ENCODE results near the gene CLINT1. TPM values are rescaled to one million over a fixed set of nuclear protein-coding genes. Genes with fewer than 3 reads are reported as not detected.

CLINT1 gene
- total RNA-seq = 148 and 288 TPM in 2 replicates

DNA sequence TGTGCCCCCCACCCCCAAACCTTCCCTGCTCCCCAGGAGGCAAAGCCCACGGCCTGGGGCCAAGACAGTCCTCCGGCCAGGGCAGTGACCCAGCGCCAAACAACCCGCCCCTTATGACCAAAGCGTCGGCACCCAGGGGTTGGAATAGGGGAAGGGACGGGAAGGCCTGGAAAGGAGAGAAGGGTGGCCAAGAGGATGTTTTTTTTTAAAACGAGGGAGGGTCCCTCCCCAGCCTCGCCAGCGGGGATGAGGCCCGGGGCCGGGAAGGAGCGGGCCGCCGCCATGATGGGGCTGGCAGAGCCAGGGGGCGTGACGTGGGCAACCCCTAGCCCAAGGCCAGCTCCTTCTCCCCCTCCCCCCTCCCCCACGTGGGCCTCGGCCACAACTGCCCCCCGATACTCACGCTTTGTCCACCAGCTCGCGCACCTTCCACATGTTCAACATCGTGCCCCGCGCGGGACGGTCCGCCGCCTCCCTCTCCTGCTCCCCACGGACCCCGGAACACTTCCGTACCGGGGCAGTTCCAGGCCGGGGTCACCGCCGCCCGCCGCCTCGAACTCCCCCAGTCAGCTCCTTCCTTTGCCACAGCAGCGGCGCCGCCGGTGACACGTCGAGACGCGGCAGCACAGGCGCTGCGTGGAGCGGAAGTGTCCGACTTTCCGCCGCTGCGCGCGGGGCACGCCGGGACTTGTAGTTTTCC is at the start of gene CLINT1:
Gene CLINT1 (minus strand): TSS at position 619 of the 700 bp plus-strand sequence. CDS start 175 bp downstream, at position 444.
- DNase-seq (ENCODE audit: low read depth) = peak; percentile 73
- no peak for FAIRE-seq
- Histone ChIP-seq H3K27me3 (ENCODE audit: control insufficient read depth, insufficient read depth, low read length) (no peaks in the 10 kb centered on the region), H3K36me3 (ENCODE audit: control insufficient read depth, insufficient read depth, low read length) (peaks cover 2% of the 10 kb centered on the region), H3K4me3 (ENCODE audit: low read depth, low read length) (peak within 1 kb of the TSS; percentile 99)
- TF ChIP-seq, protein P1, sequence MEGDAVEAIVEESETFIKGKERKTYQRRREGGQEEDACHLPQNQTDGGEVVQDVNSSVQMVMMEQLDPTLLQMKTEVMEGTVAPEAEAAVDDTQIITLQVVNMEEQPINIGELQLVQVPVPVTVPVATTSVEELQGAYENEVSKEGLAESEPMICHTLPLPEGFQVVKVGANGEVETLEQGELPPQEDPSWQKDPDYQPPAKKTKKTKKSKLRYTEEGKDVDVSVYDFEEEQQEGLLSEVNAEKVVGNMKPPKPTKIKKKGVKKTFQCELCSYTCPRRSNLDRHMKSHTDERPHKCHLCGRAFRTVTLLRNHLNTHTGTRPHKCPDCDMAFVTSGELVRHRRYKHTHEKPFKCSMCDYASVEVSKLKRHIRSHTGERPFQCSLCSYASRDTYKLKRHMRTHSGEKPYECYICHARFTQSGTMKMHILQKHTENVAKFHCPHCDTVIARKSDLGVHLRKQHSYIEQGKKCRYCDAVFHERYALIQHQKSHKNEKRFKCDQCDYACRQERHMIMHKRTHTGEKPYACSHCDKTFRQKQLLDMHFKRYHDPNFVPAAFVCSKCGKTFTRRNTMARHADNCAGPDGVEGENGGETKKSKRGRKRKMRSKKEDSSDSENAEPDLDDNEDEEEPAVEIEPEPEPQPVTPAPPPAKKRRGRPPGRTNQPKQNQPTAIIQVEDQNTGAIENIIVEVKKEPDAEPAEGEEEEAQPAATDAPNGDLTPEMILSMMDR (IDR thresholded peaks at IDR 0.05; ENCODE audit: insufficient read depth, low read length, severe bottlenecking) = no peak

DNA sequence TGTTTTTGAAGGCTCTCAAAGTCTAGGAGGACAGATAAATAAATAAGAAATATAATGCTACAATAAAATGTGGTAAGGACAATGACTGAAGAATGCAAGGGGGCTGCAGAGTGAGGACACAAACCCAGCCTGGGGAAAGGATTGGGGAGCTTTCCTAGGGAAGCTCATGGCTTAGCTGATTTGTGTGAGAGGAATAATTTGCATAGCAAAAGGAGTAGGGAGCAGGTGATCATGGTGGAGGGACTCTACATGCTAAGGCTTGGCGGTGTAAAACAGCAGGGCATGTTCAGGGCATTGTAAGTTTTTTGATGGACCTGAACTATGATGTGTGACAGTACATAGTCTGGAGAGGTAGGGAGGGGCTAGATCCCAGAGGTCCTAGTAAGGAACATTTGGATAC is 49.5 kb upstream of the CLINT1 start:
- Histone ChIP-seq H3K27me3 (ENCODE audit: control insufficient read depth, insufficient read depth, low read length) (no peaks in the 10 kb centered on the region), H3K36me3 (ENCODE audit: control insufficient read depth, insufficient read depth, low read length) (no peaks in the 10 kb centered on the region), H3K4me3 (ENCODE audit: low read depth, low read length) (no peak overlapping the region)
- FAIRE-seq (no peak), DNase-seq (ENCODE audit: low read depth) (no peak)
- TF ChIP-seq, protein P1 (IDR thresholded peaks at IDR 0.05; ENCODE audit: insufficient read depth, low read length, severe bottlenecking) = no peak

DNA sequence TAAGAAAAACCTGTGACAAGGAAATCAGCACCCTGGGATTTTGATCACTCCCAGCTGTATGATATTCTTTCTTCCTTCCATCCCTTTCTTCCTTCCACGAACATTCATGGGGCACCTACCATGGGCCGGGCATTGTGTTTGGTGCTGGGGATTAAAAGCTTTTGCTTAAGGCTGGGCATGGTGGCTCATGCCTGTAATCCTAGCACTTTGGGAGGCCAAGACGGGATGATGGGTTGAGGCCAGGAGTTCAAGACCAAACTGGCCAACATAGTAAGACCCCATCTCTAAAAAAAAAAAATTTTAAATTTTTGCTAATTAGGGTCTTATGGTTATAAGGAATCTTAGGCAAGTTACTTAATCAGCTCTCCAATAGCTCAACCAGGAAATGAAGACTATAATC is 48.5 kb upstream of the CLINT1 start:
- no peaks in the 10 kb centered on the region for H3K36me3 ChIP-seq (ENCODE audit: control insufficient read depth, insufficient read depth, low read length)
- DNase-seq (ENCODE audit: low read depth) = no peak
- no peak for FAIRE-seq

DNA sequence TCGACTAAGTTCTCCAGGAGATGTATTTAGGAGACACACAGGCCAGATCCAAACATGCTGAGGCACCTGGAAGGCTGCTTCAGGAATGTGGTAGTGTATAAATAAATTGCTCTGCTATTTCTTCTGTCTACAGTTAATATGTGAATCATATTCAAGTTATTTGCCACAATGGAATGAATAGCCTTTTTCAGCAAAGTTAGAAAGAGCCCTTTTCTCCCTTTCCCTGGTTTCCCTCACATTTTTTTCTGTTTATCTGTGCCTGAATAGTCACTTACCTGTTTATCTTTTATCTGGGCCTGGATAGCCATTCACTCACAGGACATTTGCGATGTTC is 44.1 kb upstream of the CLINT1 start:
- H3K4me3 ChIP-seq (ENCODE audit: low read depth, low read length) = no peak overlapping the region
- no peak for FAIRE-seq
- H3K27me3 ChIP-seq (ENCODE audit: control insufficient read depth, insufficient read depth, low read length) = no peaks in the 10 kb centered on the region

More for the DNA sequence above, 48.5 kb upstream of the CLINT1 start:
- Histone ChIP-seq H3K4me3 (ENCODE audit: low read depth, low read length) (no peak overlapping the region), H3K27me3 (ENCODE audit: control insufficient read depth, insufficient read depth, low read length) (no peaks in the 10 kb centered on the region)
- TF ChIP-seq, protein P1 (IDR thresholded peaks at IDR 0.05; ENCODE audit: insufficient read depth, low read length, severe bottlenecking) = no peak

DNA sequence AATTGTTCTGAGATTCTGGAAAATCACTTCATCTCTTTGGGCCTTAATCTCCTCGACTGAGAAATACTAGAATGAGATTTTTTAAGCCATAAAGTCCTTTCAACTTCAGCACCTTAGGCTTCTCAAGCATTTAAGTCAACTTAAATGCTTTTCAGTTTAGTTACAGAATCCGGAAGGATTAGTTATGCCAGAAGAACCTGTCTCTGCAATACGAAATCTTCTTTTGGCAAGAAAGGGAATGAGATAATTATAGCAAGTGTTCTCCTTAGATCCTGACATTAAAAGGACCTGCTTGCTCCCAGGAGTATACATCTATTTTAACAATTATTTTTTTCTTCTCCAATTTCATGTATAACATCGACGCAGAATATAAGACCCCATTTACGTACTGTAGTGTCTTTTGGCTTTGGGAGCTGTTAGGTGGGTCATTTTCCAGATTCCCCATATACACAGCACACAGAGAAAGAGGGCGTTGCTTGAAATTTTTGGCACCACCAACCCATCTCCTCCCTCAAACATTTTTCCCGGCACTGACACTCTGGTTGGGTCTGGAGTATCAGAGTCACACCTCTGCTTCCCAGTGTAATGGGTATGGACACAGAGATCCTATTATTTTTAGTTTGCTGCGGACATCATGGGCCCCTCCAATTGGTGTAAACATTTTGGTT is 43.6 kb upstream of the CLINT1 start:
- FAIRE-seq (no peak), DNase-seq (ENCODE audit: low read depth) (no peak)
- Histone ChIP-seq H3K36me3 (ENCODE audit: control insufficient read depth, insufficient read depth, low read length) (no peaks in the 10 kb centered on the region), H3K27me3 (ENCODE audit: control insufficient read depth, insufficient read depth, low read length) (no peaks in the 10 kb centered on the region), H3K4me3 (ENCODE audit: low read depth, low read length) (no peak overlapping the region)
- TF ChIP-seq, protein P1 (IDR thresholded peaks at IDR 0.05; ENCODE audit: insufficient read depth, low read length, severe bottlenecking) = no peak

More for the DNA sequence above, 44.1 kb upstream of the CLINT1 start:
- H3K36me3 ChIP-seq (ENCODE audit: control insufficient read depth, insufficient read depth, low read length) = no peaks in the 10 kb centered on the region
- TF ChIP-seq, protein P1 (IDR thresholded peaks at IDR 0.05; ENCODE audit: insufficient read depth, low read length, severe bottlenecking) = no peak
- peak; percentile 44 for DNase-seq (ENCODE audit: low read depth)
